AG10803 (cell line): ENCODE measurements around the gene RPL38.

Source experiments
- DNase-seq: peaks from one replicate; pipeline ENCODE4 v3.0.0; 2010; ENCODE audit warnings: low read depth
- H3K4me3 ChIP-seq: 2 replicates; pipeline ENCODE4 v1.5.1; 2011; ENCODE audit warnings: mild to moderate bottlenecking, low read length, control low read depth
- TF ChIP-seq, protein P1 (sequence below): conservative IDR thresholded peaks from 2 replicates; pipeline ENCODE4 v1.5.1; 2011; ENCODE audit warnings: mild to moderate bottlenecking, low read length, control low read depth, inconsistent platforms

The RPL38 gene

GRCh38 chr17:74170924-74171323 is 32.6 kb upstream of the RPL38 start:
- H3K4me3 ChIP-seq: no peak overlapping the region
- TF ChIP-seq, protein P1, sequence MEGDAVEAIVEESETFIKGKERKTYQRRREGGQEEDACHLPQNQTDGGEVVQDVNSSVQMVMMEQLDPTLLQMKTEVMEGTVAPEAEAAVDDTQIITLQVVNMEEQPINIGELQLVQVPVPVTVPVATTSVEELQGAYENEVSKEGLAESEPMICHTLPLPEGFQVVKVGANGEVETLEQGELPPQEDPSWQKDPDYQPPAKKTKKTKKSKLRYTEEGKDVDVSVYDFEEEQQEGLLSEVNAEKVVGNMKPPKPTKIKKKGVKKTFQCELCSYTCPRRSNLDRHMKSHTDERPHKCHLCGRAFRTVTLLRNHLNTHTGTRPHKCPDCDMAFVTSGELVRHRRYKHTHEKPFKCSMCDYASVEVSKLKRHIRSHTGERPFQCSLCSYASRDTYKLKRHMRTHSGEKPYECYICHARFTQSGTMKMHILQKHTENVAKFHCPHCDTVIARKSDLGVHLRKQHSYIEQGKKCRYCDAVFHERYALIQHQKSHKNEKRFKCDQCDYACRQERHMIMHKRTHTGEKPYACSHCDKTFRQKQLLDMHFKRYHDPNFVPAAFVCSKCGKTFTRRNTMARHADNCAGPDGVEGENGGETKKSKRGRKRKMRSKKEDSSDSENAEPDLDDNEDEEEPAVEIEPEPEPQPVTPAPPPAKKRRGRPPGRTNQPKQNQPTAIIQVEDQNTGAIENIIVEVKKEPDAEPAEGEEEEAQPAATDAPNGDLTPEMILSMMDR: no peak
- no peak for DNase-seq

DNA sequence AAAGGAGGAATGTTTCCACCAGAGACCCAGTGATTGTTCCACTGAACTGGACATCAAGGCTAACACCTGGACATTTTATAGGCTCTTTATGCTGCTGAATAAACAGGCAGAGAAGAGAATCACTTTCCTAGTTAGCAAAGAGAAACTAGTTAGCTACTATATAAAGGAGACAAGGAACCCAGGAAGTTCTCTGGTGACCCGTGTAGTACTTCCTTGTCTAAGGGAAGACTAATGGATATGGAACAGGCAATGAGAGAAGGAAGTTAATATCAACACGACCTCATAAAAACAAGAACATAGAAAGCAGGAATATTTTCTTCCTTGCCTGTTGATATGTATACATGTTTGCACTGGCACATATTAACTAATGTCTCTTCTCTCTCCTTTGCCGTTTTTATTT is 30.8 kb upstream of the RPL38 start:
- H3K4me3 ChIP-seq: no peak overlapping the region
- TF ChIP-seq, protein P1: no peak
- no peak for DNase-seq

DNA sequence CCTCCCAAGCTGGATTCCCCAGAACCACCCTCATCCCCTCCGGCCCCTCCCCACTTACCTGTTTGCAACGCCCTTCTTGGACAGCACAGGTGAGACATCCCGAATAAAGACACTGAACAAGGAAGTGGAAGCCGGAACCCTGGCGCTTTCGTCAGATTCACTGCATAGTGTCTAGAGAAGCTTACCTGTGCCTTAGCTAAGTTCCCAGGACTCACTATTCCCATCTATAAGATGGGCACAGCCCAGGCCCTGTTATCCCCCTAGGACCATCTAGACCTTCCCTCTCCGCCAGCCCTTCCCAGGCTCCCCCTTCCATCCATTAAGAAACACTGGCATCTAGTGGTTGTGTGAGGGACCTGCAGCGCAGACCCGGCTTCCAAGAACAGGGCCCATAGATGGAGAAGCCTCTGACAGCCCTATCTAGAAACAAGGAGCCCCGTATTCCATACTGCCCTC is 26.9 kb upstream of the RPL38 start:
- peak; percentile 57 for DNase-seq
- TF ChIP-seq, protein P1: peak; percentile 93

DNA sequence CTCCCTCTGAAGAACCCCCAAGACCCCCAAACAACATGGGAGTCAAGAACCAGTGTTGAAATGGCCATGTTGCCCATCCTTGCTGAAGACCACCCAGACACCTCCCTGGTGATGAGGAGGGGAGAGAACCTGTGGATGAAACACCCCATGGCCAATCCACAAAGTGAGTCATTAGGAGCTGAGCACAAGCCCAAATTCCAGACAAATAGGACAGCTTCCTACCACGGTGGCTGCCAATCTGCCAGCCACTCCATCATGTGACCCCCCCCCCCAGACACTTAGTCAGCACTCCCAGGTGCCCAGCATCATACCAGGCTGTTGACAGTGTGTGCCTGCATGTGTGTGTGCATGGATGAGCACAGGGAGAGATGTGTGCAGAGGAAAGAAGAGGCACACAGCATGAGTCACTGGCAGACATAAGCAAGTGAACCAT is 26.4 kb upstream of the RPL38 start:
- no peak overlapping the region for H3K4me3 ChIP-seq
- TF ChIP-seq, protein P1: no peak
- peak; percentile 15 for DNase-seq

More for the DNA sequence above, 26.9 kb upstream of the RPL38 start:
- H3K4me3 ChIP-seq: no peak overlapping the region

DNA sequence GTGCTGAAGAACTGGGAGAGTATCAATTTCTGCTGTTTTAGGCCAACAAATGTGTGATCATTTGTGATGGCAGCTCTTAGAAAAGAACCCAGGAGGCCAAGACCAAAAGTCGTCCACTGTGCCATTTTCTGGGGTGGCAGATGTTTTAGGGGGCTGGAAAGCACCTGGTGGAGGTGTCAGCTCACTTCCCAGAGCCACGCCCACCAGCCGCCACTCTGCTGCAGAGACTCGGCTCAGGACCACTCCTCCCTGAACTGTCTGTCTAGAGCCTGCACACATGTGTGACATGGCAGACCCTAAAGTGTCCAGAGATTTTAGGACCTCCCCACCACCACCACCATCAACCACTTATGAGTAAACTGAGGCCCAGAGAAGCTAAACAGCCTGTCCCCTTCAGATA is 23.9 kb upstream of the RPL38 start:
- no peak overlapping the region for H3K4me3 ChIP-seq
- no peak for DNase-seq
- TF ChIP-seq, protein P1: no peak

DNA sequence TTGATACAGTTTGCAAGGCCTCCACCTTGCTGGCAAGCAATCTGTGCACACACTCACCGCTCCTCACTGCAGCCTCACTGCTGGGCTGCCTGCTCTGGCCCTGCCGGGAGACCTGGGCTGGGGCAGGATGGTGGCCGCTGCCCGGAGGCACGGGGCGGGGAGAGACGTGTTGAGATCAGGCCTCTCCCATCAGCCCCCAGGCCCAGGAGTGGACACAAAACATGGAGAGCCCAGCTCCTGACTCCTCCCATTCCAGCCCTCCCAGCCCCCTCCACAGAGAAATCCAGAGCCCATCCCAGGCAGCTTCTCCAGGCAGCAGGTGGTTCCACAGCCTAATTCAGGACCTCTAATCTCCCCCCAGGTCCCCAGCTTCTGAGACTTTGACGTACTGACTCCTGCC is 23.1 kb upstream of the RPL38 start:
- no peak for DNase-seq
- TF ChIP-seq, protein P1: no peak
- no peak overlapping the region for H3K4me3 ChIP-seq

DNA sequence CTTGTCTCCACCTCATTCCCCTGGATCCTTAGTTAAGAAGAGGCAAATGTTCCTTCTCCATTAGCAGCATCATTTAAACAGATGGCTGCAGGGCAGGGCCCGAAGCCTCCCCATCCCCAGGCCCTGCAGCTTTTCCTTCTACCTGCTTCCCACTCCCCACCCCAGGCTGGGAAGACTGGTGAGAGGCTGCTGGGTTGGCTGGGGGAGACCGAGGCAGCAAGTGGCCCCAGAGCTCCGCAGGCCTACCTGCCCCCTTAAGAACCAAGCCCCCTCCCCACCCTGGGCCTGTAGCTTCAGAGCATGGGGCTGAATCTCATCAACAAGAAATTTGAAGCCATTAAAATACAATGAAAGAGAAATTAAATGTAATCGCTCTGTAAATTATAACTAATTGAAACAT is 22.1 kb upstream of the RPL38 start:
- DNase-seq: no peak
- H3K4me3 ChIP-seq: no peak overlapping the region
- TF ChIP-seq, protein P1: no peak
